Mesendoderm (in vitro differentiated cells): ENCODE results near the gene ANKRD33B.

ENCODE experiments used
- DNase-seq: peaks from one replicate; pipeline ENCODE4 v3.0.0; 2013
- H2AK5ac ChIP-seq: 2 replicates; pipeline ENCODE4 v1.6.1; 2013; ENCODE audit warnings: low read length, inconsistent platforms
- H2BK120ac ChIP-seq: 2 replicates; pipeline ENCODE4 v1.6.1; 2013; ENCODE audit warnings: low read depth, mild to moderate bottlenecking, low read length, moderate library complexity, mixed read lengths
- H2BK15ac ChIP-seq: replicated peaks from 2 replicates; pipeline ENCODE4 v1.6.1; 2013; ENCODE audit warnings: low read depth, mild to moderate bottlenecking, moderate library complexity
- H2BK5ac ChIP-seq: 2 replicates; pipeline ENCODE4 v1.6.1; 2013; ENCODE audit warnings: low read length, inconsistent platforms
- H3K18ac ChIP-seq: 2 replicates; pipeline ENCODE4 v1.6.1; 2013; ENCODE audit warnings: mild to moderate bottlenecking, low read length, mixed read lengths
- H3K23ac ChIP-seq: one replicate; pipeline ENCODE4 v1.6.1; 2013; ENCODE audit warnings: low read length
- H3K27ac ChIP-seq: 2 replicates; pipeline ENCODE4 v1.5.1; 2013; ENCODE audit warnings: low read depth, mild to moderate bottlenecking, inconsistent platforms, low read length, moderate library complexity
- H3K27me3 ChIP-seq: 2 replicates; pipeline ENCODE4 v1.6.1; 2013; ENCODE audit warnings: low read length, control low read depth, mild to moderate bottlenecking, inconsistent platforms; ENCODE audit not compliant: insufficient read depth, poor library complexity
- H3K36me3 ChIP-seq: 2 replicates; pipeline ENCODE4 v1.6.1; 2013; ENCODE audit warnings: low read length, inconsistent platforms; ENCODE audit not compliant: control insufficient read depth, insufficient read depth
- H3K4ac ChIP-seq: one replicate; pipeline ENCODE4 v1.6.1; 2013; ENCODE audit warnings: low read depth, mild to moderate bottlenecking, low read length, moderate library complexity
- H3K4me1 ChIP-seq: 2 replicates; pipeline ENCODE4 v1.6.1; 2013; ENCODE audit warnings: low read depth, low read length, inconsistent platforms; ENCODE audit not compliant: control insufficient read depth
- H3K4me2 ChIP-seq: 2 replicates; pipeline ENCODE4 v1.6.1; 2013; ENCODE audit warnings: low read length
- H3K4me3 ChIP-seq: 2 replicates; pipeline ENCODE4 v1.5.1; 2013; ENCODE audit warnings: mild to moderate bottlenecking, low read length
- H3K56ac ChIP-seq: one replicate; pipeline ENCODE4 v1.6.1; 2013; ENCODE audit warnings: low read length
- H3K79me1 ChIP-seq: 2 replicates; pipeline ENCODE4 v1.6.1; 2013; ENCODE audit warnings: low read length, inconsistent platforms
- H3K79me2 ChIP-seq: 2 replicates; pipeline ENCODE4 v1.6.1; 2013; ENCODE audit warnings: mild to moderate bottlenecking, low read length; ENCODE audit not compliant: control insufficient read depth, insufficient read depth
- H3K9ac ChIP-seq: 2 replicates; pipeline ENCODE4 v1.6.1; 2013; ENCODE audit warnings: low read length, inconsistent platforms
- H4K5ac ChIP-seq: one replicate; pipeline ENCODE4 v1.6.1; 2013; ENCODE audit warnings: low read length
- H4K8ac ChIP-seq: one replicate; pipeline ENCODE4 v1.6.1; 2013; ENCODE audit warnings: low read depth, mild to moderate bottlenecking, control low read depth, low read length, moderate library complexity
- WGBS: extraction: QIAGEN DNeasy Blood & Tissue Kit; methylation state at CpG from one replicate; pipeline ENCODE4 v1.1.7; 2013; ENCODE audit warnings: low lambda C conversion rate, missing lambda C conversion rate; ENCODE audit not compliant: insufficient coverage; ENCODE audit errors: extremely low coverage; 5-methylcytosine and 5-hydroxymethylcytosine counted together

The ANKRD33B gene

GRCh38 chr5:10596310-10596703, 32.4 kb downstream of the ANKRD33B start:
- no peaks in the 10 kb centered on the region for H3K36me3 ChIP-seq
- no peak overlapping the region for H2BK5ac ChIP-seq
- WGBS: no CpG with 5 or more reads among the region's 3 CpGs
- H3K4me3 ChIP-seq: no peak overlapping the region
- H3K18ac ChIP-seq: no peak overlapping the region
- no peaks in the 10 kb centered on the region for H3K79me1 ChIP-seq
- no peaks in the 10 kb centered on the region for H3K4me1 ChIP-seq
- no peak overlapping the region for H3K4ac ChIP-seq
- no peak overlapping the region for H3K56ac ChIP-seq
- H3K27ac ChIP-seq: no peak overlapping the region
- no peak overlapping the region for H3K9ac ChIP-seq
- no peaks in the 10 kb centered on the region for H3K79me2 ChIP-seq
- no peak overlapping the region for H3K23ac ChIP-seq
- no peaks in the 10 kb centered on the region for H3K27me3 ChIP-seq
- H2BK120ac ChIP-seq: no peak overlapping the region
- no peak overlapping the region for H3K4me2 ChIP-seq
- H4K8ac ChIP-seq: no peak overlapping the region
- DNase-seq: no peak
- no peak overlapping the region for H2AK5ac ChIP-seq
- H4K5ac ChIP-seq: no peak overlapping the region
- H2BK15ac ChIP-seq: no peak overlapping the region

DNA sequence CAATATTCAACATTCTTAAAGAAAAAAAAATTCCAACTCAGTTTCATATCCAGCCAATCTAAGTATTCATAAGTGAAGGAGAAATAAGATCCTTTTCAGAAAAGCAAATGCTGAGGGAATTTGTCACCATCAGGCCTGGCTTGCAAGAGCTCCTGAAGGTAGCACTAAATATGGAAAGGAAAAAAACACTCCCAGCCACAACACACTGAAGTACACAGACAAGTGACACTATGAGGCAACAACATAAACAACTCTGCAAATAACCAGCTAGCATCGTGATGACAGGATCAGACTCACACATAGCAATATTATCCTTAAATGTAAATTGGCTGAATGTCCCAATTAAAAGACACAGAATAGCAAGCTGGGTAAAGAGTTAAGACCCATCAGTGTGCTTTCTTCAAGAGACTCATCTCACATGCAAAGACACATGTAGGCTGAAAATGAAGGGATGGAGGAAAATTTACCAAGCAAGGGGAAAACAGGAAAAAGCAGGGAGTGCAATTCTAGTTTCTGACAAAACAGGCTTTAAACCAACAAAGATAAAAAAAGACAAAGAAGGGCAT, 33.1 kb downstream of the ANKRD33B start:
- Histone ChIP-seq H3K36me3 (no peaks in the 10 kb centered on the region), H3K9ac (no peak overlapping the region), H3K4ac (no peak overlapping the region), H2AK5ac (no peak overlapping the region), H3K79me2 (no peaks in the 10 kb centered on the region), H3K27me3 (no peaks in the 10 kb centered on the region), H4K5ac (no peak overlapping the region), H4K8ac (no peak overlapping the region), H2BK5ac (no peak overlapping the region), H3K18ac (no peak overlapping the region), H3K56ac (no peak overlapping the region), H2BK120ac (no peak overlapping the region), H3K27ac (no peak overlapping the region), H3K79me1 (no peaks in the 10 kb centered on the region), H3K4me1 (no peaks in the 10 kb centered on the region), H3K4me3 (no peak overlapping the region), H3K23ac (no peak overlapping the region), H3K4me2 (no peak overlapping the region), H2BK15ac (no peak overlapping the region)
- DNase-seq: no peak
- WGBS: no CpG with 5 or more reads among the region's 1 CpG

GRCh38 chr5:10599113-10599512, 35.2 kb downstream of the ANKRD33B start:
- Histone ChIP-seq H3K4me1 (no peaks in the 10 kb centered on the region), H2BK5ac (no peak overlapping the region), H3K79me1 (no peaks in the 10 kb centered on the region), H3K27ac (no peak overlapping the region), H3K4ac (no peak overlapping the region), H3K36me3 (no peaks in the 10 kb centered on the region), H3K56ac (no peak overlapping the region), H3K18ac (no peak overlapping the region), H2BK120ac (no peak overlapping the region), H3K4me2 (no peak overlapping the region), H3K4me3 (no peak overlapping the region), H3K9ac (no peak overlapping the region), H2AK5ac (no peak overlapping the region), H2BK15ac (no peak overlapping the region), H3K79me2 (no peaks in the 10 kb centered on the region), H4K8ac (no peak overlapping the region), H3K27me3 (no peaks in the 10 kb centered on the region), H3K23ac (no peak overlapping the region), H4K5ac (no peak overlapping the region)
- no CpG with 5 or more reads among the region's 1 CpG for WGBS
- no peak for DNase-seq

- Histone ChIP-seq H3K27ac (no peak overlapping the region), H3K23ac (no peak overlapping the region), H2BK15ac (no peak overlapping the region), H3K4ac (no peak overlapping the region), H3K4me3 (no peak overlapping the region), H3K9ac (no peak overlapping the region), H4K8ac (no peak overlapping the region), H4K5ac (no peak overlapping the region), H2BK5ac (no peak overlapping the region), H3K56ac (no peak overlapping the region), H2BK120ac (no peak overlapping the region), H3K79me1 (no peaks in the 10 kb centered on the region), H3K27me3 (no peaks in the 10 kb centered on the region), H3K36me3 (no peaks in the 10 kb centered on the region), H3K79me2 (no peaks in the 10 kb centered on the region), H3K18ac (no peak overlapping the region), H2AK5ac (no peak overlapping the region), H3K4me1 (no peaks in the 10 kb centered on the region), H3K4me2 (no peak overlapping the region)
- DNase-seq: no peak
These were observed 36.0 kb downstream of the ANKRD33B start for GRCh38 chr5:10599862-10600284.

- no peak overlapping the region for H2BK15ac ChIP-seq
- no peak overlapping the region for H2BK5ac ChIP-seq
- H3K4me3 ChIP-seq: no peak overlapping the region
- H4K5ac ChIP-seq: no peak overlapping the region
- no peaks in the 10 kb centered on the region for H3K27me3 ChIP-seq
- H3K27ac ChIP-seq: no peak overlapping the region
- no peak overlapping the region for H3K4me2 ChIP-seq
- no peaks in the 10 kb centered on the region for H3K79me2 ChIP-seq
- H3K79me1 ChIP-seq: no peaks in the 10 kb centered on the region
- H4K8ac ChIP-seq: no peak overlapping the region
- DNase-seq: no peak
- no peak overlapping the region for H3K9ac ChIP-seq
- H2BK120ac ChIP-seq: no peak overlapping the region
- no CpG with 5 or more reads among the region's 5 CpGs for WGBS
- H2AK5ac ChIP-seq: no peak overlapping the region
- H3K18ac ChIP-seq: no peak overlapping the region
- no peaks in the 10 kb centered on the region for H3K36me3 ChIP-seq
- H3K23ac ChIP-seq: peak overlapping the region; percentile 66
- H3K4me1 ChIP-seq: no peaks in the 10 kb centered on the region
- no peak overlapping the region for H3K56ac ChIP-seq
- H3K4ac ChIP-seq: no peak overlapping the region
These were observed 36.9 kb downstream of the ANKRD33B start for GRCh38 chr5:10600626-10601245.
